Astrocyte (in vitro differentiated cells and primary cell): ENCODE data around the gene HOXD11. TPM values are rescaled to one million over a fixed set of nuclear protein-coding genes. Genes with fewer than 3 reads are reported as not detected.

Experiments used
- DNase-seq: peaks from one replicate; pipeline ENCODE4 v3.0.0-alpha.2; 2010; ENCODE audit warnings: low read depth
- FAIRE-seq: peaks from 2 replicates; lab custom pipeline; 2011; peaks lifted over from hg19 to GRCh38; lab: Jason Lieb, UNC
- H2AFZ ChIP-seq: 2 replicates; pipeline ENCODE4 v1.6.0; 2012; ENCODE audit warnings: low read depth, low read length, inconsistent platforms
- H3K27ac ChIP-seq: 2 replicates; pipeline ENCODE4 v1.5.1; 2011; ENCODE audit warnings: low read depth, low read length, inconsistent platforms
- H3K27me3 ChIP-seq: 2 replicates; pipeline ENCODE4 v1.6.0; 2011; ENCODE audit warnings: low read length, inconsistent platforms; ENCODE audit not compliant: insufficient read depth
- H3K36me3 ChIP-seq: 2 replicates; pipeline ENCODE4 v1.5.1; 2011; ENCODE audit warnings: low read length, inconsistent platforms; ENCODE audit not compliant: insufficient read depth
- H3K4me1 ChIP-seq: 2 replicates; pipeline ENCODE4 v1.5.1; 2011; ENCODE audit warnings: low read length, inconsistent platforms; ENCODE audit not compliant: insufficient read depth
- H3K4me2 ChIP-seq: 2 replicates; pipeline ENCODE4 v1.6.0; 2012; ENCODE audit warnings: low read length, inconsistent platforms
- H3K4me3 ChIP-seq: 2 replicates; pipeline ENCODE4 v1.5.1; 2011; ENCODE audit warnings: low read depth, mild to moderate bottlenecking, low read length, inconsistent platforms; ENCODE audit not compliant: insufficient read depth
- H3K79me2 ChIP-seq: 2 replicates; pipeline ENCODE4 v1.6.0; 2012; ENCODE audit warnings: mild to moderate bottlenecking, low read length, inconsistent platforms; ENCODE audit not compliant: insufficient read depth
- H3K9ac ChIP-seq: 2 replicates; pipeline ENCODE4 v1.6.0; 2012; ENCODE audit warnings: mild to moderate bottlenecking, low read length, inconsistent platforms
- H3K9me3 ChIP-seq: 2 replicates; pipeline ENCODE4 v1.5.1; 2012; ENCODE audit warnings: low read depth, mild to moderate bottlenecking, low read length, inconsistent platforms; ENCODE audit not compliant: insufficient read depth
- H4K20me1 ChIP-seq: 2 replicates; pipeline ENCODE4 v1.6.0; 2012; ENCODE audit warnings: low read length, inconsistent platforms; ENCODE audit not compliant: insufficient read depth
- H3K27ac Mint-ChIP-seq: one replicate; pipeline ENCODE4 v1.8.0; 2021; ENCODE audit warnings: mild to moderate bottlenecking, mixed read lengths; ENCODE audit not compliant: unreplicated experiment
- H3K27me3 Mint-ChIP-seq: one replicate; pipeline ENCODE4 v1.8.0; 2021; ENCODE audit warnings: low read depth, mixed read lengths; ENCODE audit not compliant: unreplicated experiment
- H3K36me3 Mint-ChIP-seq: one replicate; pipeline ENCODE4 v1.8.0; 2021; ENCODE audit warnings: low read depth, mixed read lengths; ENCODE audit not compliant: unreplicated experiment
- H3K4me1 Mint-ChIP-seq: one replicate; pipeline ENCODE4 v1.8.0; 2021; ENCODE audit warnings: low read depth, mixed read lengths; ENCODE audit not compliant: unreplicated experiment
- H3K4me3 Mint-ChIP-seq: one replicate; pipeline ENCODE4 v1.8.0; 2021; ENCODE audit warnings: mild to moderate bottlenecking, moderate library complexity, mixed read lengths; ENCODE audit not compliant: unreplicated experiment
- H3K9me3 Mint-ChIP-seq: one replicate; pipeline ENCODE4 v1.8.0; 2021; ENCODE audit warnings: mild to moderate bottlenecking, mixed read lengths; ENCODE audit not compliant: unreplicated experiment
- CTCF ChIP-seq: IDR thresholded peaks from 2 replicates; pipeline ENCODE4 v1.5.1; 2011; ENCODE audit warnings: low read depth, mild to moderate bottlenecking, inconsistent platforms, low read length, moderate library complexity; ENCODE audit not compliant: insufficient read depth
- EZH2 ChIP-seq: IDR thresholded peaks from 2 replicates; pipeline ENCODE4 v1.6.1; 2012; ENCODE audit warnings: mild to moderate bottlenecking, low read length, inconsistent platforms; ENCODE audit not compliant: insufficient read depth
- total RNA-seq: library from RNA; stranded (reverse); gene quantifications from 2 replicates; pipeline ENCODE4 v1.2.1, GENCODE V29; 2021

The HOXD11 gene
- total RNA-seq, 1 donor from 2014 or later = not detected

- Mint-ChIP-seq H3K27me3 (peaks cover 84% of the 10 kb centered on the region), H3K9me3 (peaks cover 20% of the 10 kb centered on the region), H3K36me3 (peaks cover 2% of the 10 kb centered on the region), H3K4me1 (no peaks in the 10 kb centered on the region), H3K4me3 (no peak overlapping the region), H3K27ac (no peak overlapping the region)
- Histone ChIP-seq H3K4me2 (no peak overlapping the region), H2AFZ (no peak overlapping the region), H3K36me3 (no peaks in the 10 kb centered on the region), H3K27ac (no peak overlapping the region), H3K4me1 (no peaks in the 10 kb centered on the region), H3K27me3 (peaks cover 95% of the 10 kb centered on the region), H3K9me3 (peaks cover 6% of the 10 kb centered on the region), H3K79me2 (no peaks in the 10 kb centered on the region), H3K4me3 (no peak overlapping the region), H4K20me1 (no peaks in the 10 kb centered on the region), H3K9ac (no peak overlapping the region)
- no peak for FAIRE-seq
- TF ChIP-seq CTCF (no peak), EZH2 (peak; percentile 90)
- DNase-seq = no peak
Observed at GRCh38 chr2:176112375-176113302, 5.6 kb downstream of the HOXD11 start.

- Mint-ChIP-seq H3K4me1 (no peaks in the 10 kb centered on the region), H3K9me3 (peaks cover 29% of the 10 kb centered on the region), H3K36me3 (peaks cover 2% of the 10 kb centered on the region), H3K27me3 (peaks cover 91% of the 10 kb centered on the region), H3K4me3 (no peak overlapping the region), H3K27ac (no peak overlapping the region)
- Histone ChIP-seq H4K20me1 (no peaks in the 10 kb centered on the region), H3K4me3 (no peak overlapping the region), H3K27me3 (peaks cover 99% of the 10 kb centered on the region), H2AFZ (no peak overlapping the region), H3K79me2 (no peaks in the 10 kb centered on the region), H3K27ac (no peak overlapping the region), H3K36me3 (no peaks in the 10 kb centered on the region), H3K4me1 (no peaks in the 10 kb centered on the region), H3K9me3 (peaks cover 6% of the 10 kb centered on the region), H3K4me2 (no peak overlapping the region), H3K9ac (no peak overlapping the region)
- DNase-seq (no peak), FAIRE-seq (no peak)
- TF ChIP-seq EZH2 (peak; percentile 85), CTCF (no peak)
Observed at GRCh38 chr2:176114120-176114929, 7.2 kb downstream of the HOXD11 start.
